SK-N-SH (cell line): ENCODE results near the gene COL9A3.

Experiments used
- CHD2 ChIP-seq: fragments of 150-350 bp; IDR thresholded peaks from 2 replicates; pipeline ENCODE4 v1.6.1; 2018; ENCODE audit warnings: low read length; ENCODE audit not compliant: partially characterized antibody
- CTCF ChIP-seq: fragments of 200-600 bp; sonication (generic); IDR thresholded peaks from 2 replicates; pipeline ENCODE4 v1.6.1; 2017; ENCODE audit warnings: antibody characterized with exemption, mild to moderate bottlenecking, moderate library complexity
- GABPA ChIP-seq: IDR thresholded peaks from 2 replicates; pipeline ENCODE4 v1.4.0; 2012; ENCODE audit warnings: low read depth, mild to moderate bottlenecking
- JUND ChIP-seq: IDR thresholded peaks from 2 replicates; pipeline ENCODE4 v1.4.0; 2012
- MXI1 ChIP-seq: IDR thresholded peaks from 2 replicates; pipeline ENCODE4 v1.6.1; 2012; ENCODE audit warnings: mild to moderate bottlenecking, low read depth, low read length, improper control_type of control experiment
- NRF1 ChIP-seq: IDR thresholded peaks from 2 replicates; pipeline ENCODE4 v1.6.1; 2012; ENCODE audit warnings: low read depth, mild to moderate bottlenecking, low read length
- POLR2AphosphoS5 ChIP-seq: IDR thresholded peaks from 2 replicates; pipeline ENCODE4 v1.6.1; 2012; ENCODE audit warnings: low read depth, low read length
- RFX5 ChIP-seq: IDR thresholded peaks from 2 replicates; pipeline ENCODE4 v1.6.1; 2012; ENCODE audit warnings: mild to moderate bottlenecking, improper control_type of control experiment, low read length
- SIN3A ChIP-seq: IDR thresholded peaks from 2 replicates; pipeline ENCODE4 v1.6.1; 2012; ENCODE audit warnings: low read depth, mild to moderate bottlenecking, low read length, moderate library complexity, borderline replicate concordance
- SMC3 ChIP-seq: IDR thresholded peaks from 2 replicates; pipeline ENCODE4 v1.6.1; 2012; ENCODE audit warnings: low read depth, low read length, improper control_type of control experiment

GRCh38 chr20:62831361-62831788 is 14.5 kb downstream of the COL9A3 start:
- TF ChIP-seq CHD2 (no peak), GABPA (no peak), SIN3A (no peak), CTCF (no peak), JUND (no peak), POLR2AphosphoS5 (no peak), SMC3 (no peak), NRF1 (no peak), RFX5 (no peak), MXI1 (no peak)
